Activated CD4-positive, alpha-beta T cell treated with anti-CD3 and anti-CD28 coated beads for 36 hours (primary cell): ENCODE results near the gene EMID1. TPM values are rescaled to one million over a fixed set of nuclear protein-coding genes. Genes with fewer than 3 reads are reported as not detected.

ENCODE experiments used
- ATAC-seq: fragments of 200-7000 bp; cut with Tn5 transposase; one replicate; pipeline ENCODE4 v1.10.0; 2021; ENCODE audit warnings: mild to moderate bottlenecking, moderate library complexity
- CTCF ChIA-PET: fragments of 350-600 bp; sonication (Branson Sonifier 250); formaldehyde crosslinking; loops from one replicate; lab custom pipeline; 2021; ENCODE audit warnings: antibody characterized with exemption; lab: Charles Lee
- POLR2A ChIA-PET: fragments of 350-600 bp; sonication (Branson Sonifier 250); formaldehyde crosslinking; loops from one replicate; lab custom pipeline; 2021; ENCODE audit warnings: antibody characterized with exemption, inconsistent platforms; lab: Charles Lee
- DNase-seq: peaks from one replicate; pipeline ENCODE4 v3.0.0-alpha.2; 2020
- H3K27ac Mint-ChIP-seq: one replicate; pipeline ENCODE4 v1.8.0; 2021; ENCODE audit warnings: mixed read lengths
- H3K27me3 Mint-ChIP-seq: one replicate; pipeline ENCODE4 v1.8.0; 2021; ENCODE audit warnings: mixed read lengths
- H3K36me3 Mint-ChIP-seq: one replicate; pipeline ENCODE4 v1.8.0; 2021; ENCODE audit warnings: low read depth, mixed read lengths
- H3K4me1 Mint-ChIP-seq: one replicate; pipeline ENCODE4 v1.8.0; 2021; ENCODE audit warnings: mixed read lengths
- H3K4me3 Mint-ChIP-seq: one replicate; pipeline ENCODE4 v1.8.0; 2021; ENCODE audit warnings: mild to moderate bottlenecking, moderate library complexity, mixed read lengths
- H3K9me3 Mint-ChIP-seq: one replicate; pipeline ENCODE4 v1.8.0; 2021; ENCODE audit warnings: low read depth, mixed read lengths
- intact Hi-C, 2 experiments: fragments of 100-400 bp; cut with DNase I in 1 of 2; cut with micrococcal nuclease in 1 of 2; formaldehyde crosslinking; loops; one replicate each; pipeline versions ENCODE4 v1.14.2 to v1.15.1; 2022 to 2024; cut with DNase I, micrococcal nuclease
- total RNA-seq, 2 experiments: library from RNA; stranded (reverse); gene quantifications; one replicate each; pipeline ENCODE4 v1.2.3, GENCODE V29; 2021

The EMID1 gene
- total RNA-seq, 2 experiments from 2014 or later: not detected

GRCh38 chr22:29195964-29196666 lies 9.6 kb upstream of the EMID1 start:
- H3K36me3 Mint-ChIP-seq: no peaks in the 10 kb centered on the region
- POLR2A ChIA-PET: no interaction called here
- peaks cover 2% of the 10 kb centered on the region for H3K9me3 Mint-ChIP-seq
- no peak overlapping the region for H3K4me3 Mint-ChIP-seq
- DNase-seq (no peak), ATAC-seq (no peak)
- H3K27me3 Mint-ChIP-seq: peaks cover 9% of the 10 kb centered on the region
- H3K4me1 Mint-ChIP-seq: no peaks in the 10 kb centered on the region
- CTCF ChIA-PET: interaction anchor here (0.9 kb wide), 1 partner anchor 30 kb away, joined by 3 read pairs; no protein-coding TSS in a partner anchor
- H3K27ac Mint-ChIP-seq: no peak overlapping the region
- intact Hi-C loops: no loop called here

GRCh38 chr22:29197096-29197495 lies 8.6 kb upstream of the EMID1 start:
- ChIA-PET POLR2A (no interaction called here), CTCF (interaction anchor here (0.8 to 1.8 kb wide), 5 partner anchors 22 to 79 kb away, joined by 3 to 7 read pairs (median 3); no protein-coding TSS in a partner anchor)
- DNase-seq: no peak
- Mint-ChIP-seq H3K27ac (no peak overlapping the region), H3K4me1 (peaks cover 1% of the 10 kb centered on the region), H3K27me3 (peaks cover 12% of the 10 kb centered on the region), H3K9me3 (peaks cover 2% of the 10 kb centered on the region), H3K4me3 (no peak overlapping the region), H3K36me3 (no peaks in the 10 kb centered on the region)
- ATAC-seq: no peak
- intact Hi-C loops: no loop called here

GRCh38 chr22:29198240-29198639 lies 7.5 kb upstream of the EMID1 start:
- no peak for ATAC-seq
- intact Hi-C loops: no loop called here
- H3K27ac Mint-ChIP-seq: no peak overlapping the region
- POLR2A ChIA-PET: no interaction called here
- H3K27me3 Mint-ChIP-seq: peaks cover 12% of the 10 kb centered on the region
- DNase-seq: no peak
- peaks cover 2% of the 10 kb centered on the region for H3K9me3 Mint-ChIP-seq
- CTCF ChIA-PET: interaction anchor here (0.6 to 1.8 kb wide), 3 partner anchors 45 to 391 kb away, joined by 4 to 7 read pairs (median 4); no protein-coding TSS in a partner anchor
- no peaks in the 10 kb centered on the region for H3K36me3 Mint-ChIP-seq
- H3K4me1 Mint-ChIP-seq: peaks cover 12% of the 10 kb centered on the region
- H3K4me3 Mint-ChIP-seq: no peak overlapping the region

GRCh38 chr22:29199702-29200400 lies 5.8 kb upstream of the EMID1 start:
- ChIA-PET POLR2A (no interaction called here), CTCF (no interaction called here)
- H3K9me3 Mint-ChIP-seq: peaks cover 2% of the 10 kb centered on the region
- H3K4me1 Mint-ChIP-seq: peaks cover 14% of the 10 kb centered on the region
- no peak overlapping the region for H3K27ac Mint-ChIP-seq
- H3K4me3 Mint-ChIP-seq: no peak overlapping the region
- intact Hi-C loops: loop anchor here in 1 of 2 experiments (5.0 kb wide), 1 partner anchor 42 kb away; no protein-coding TSS in a partner anchor
- no peaks in the 10 kb centered on the region for H3K36me3 Mint-ChIP-seq
- DNase-seq (no peak), ATAC-seq (no peak)
- H3K27me3 Mint-ChIP-seq: peaks cover 17% of the 10 kb centered on the region

- intact Hi-C loops: loop anchor here in 1 of 2 experiments (5.0 kb wide), 1 partner anchor 41 kb away; no protein-coding TSS in a partner anchor
- no peak overlapping the region for H3K4me3 Mint-ChIP-seq
- H3K27me3 Mint-ChIP-seq: peaks cover 23% of the 10 kb centered on the region
- ATAC-seq (no peak), DNase-seq (no peak)
- H3K27ac Mint-ChIP-seq: no peak overlapping the region
- H3K4me1 Mint-ChIP-seq: peaks cover 14% of the 10 kb centered on the region
- no peaks in the 10 kb centered on the region for H3K36me3 Mint-ChIP-seq
- POLR2A ChIA-PET: no interaction called here
- no peaks in the 10 kb centered on the region for H3K9me3 Mint-ChIP-seq
- CTCF ChIA-PET: interaction anchor here (1.1 kb wide), 1 partner anchor 45 kb away, joined by 3 read pairs; no protein-coding TSS in a partner anchor
These were observed 4.8 kb upstream of the EMID1 start for GRCh38 chr22:29200901-29201300.

GRCh38 chr22:29201782-29202181 lies 3.9 kb upstream of the EMID1 start:
- Mint-ChIP-seq H3K27ac (no peak overlapping the region), H3K4me3 (no peak overlapping the region), H3K9me3 (no peaks in the 10 kb centered on the region), H3K4me1 (peaks cover 16% of the 10 kb centered on the region), H3K27me3 (peaks cover 29% of the 10 kb centered on the region), H3K36me3 (no peaks in the 10 kb centered on the region)
- ATAC-seq (no peak), DNase-seq (no peak)
- intact Hi-C loops: loop anchor here in 1 of 2 experiments (5.0 kb wide), 1 partner anchor 41 kb away; no protein-coding TSS in a partner anchor
- ChIA-PET POLR2A (no interaction called here), CTCF (interaction anchor here (1.0 to 1.1 kb wide), 2 partner anchors 28 to 44 kb away, joined by 3 read pairs; no protein-coding TSS in a partner anchor)

GRCh38 chr22:29202212-29203192 lies 3.2 kb upstream of the EMID1 start:
- DNase-seq: peak; percentile 80
- H3K27me3 Mint-ChIP-seq: peaks cover 34% of the 10 kb centered on the region
- H3K9me3 Mint-ChIP-seq: no peaks in the 10 kb centered on the region
- POLR2A ChIA-PET: interaction anchor here (0.9 kb wide), 1 partner anchor 69 kb away, joined by 3 read pairs; no protein-coding TSS in a partner anchor
- no peak overlapping the region for H3K4me3 Mint-ChIP-seq
- CTCF ChIA-PET: interaction anchor here (0.6 to 3.0 kb wide), 7 partner anchors 24 to 249 kb away, joined by 3 to 19 read pairs (median 3); no protein-coding TSS in a partner anchor
- intact Hi-C loops: loop anchor here (1.0 to 5.0 kb wide), 3 partner anchors 35 to 293 kb away; no protein-coding TSS in a partner anchor
- H3K36me3 Mint-ChIP-seq: no peaks in the 10 kb centered on the region
- H3K4me1 Mint-ChIP-seq: peaks cover 16% of the 10 kb centered on the region
- ATAC-seq: peak; percentile 74
- H3K27ac Mint-ChIP-seq: peak overlapping the region; percentile 19

- ATAC-seq: no peak
- Mint-ChIP-seq H3K27me3 (peaks cover 37% of the 10 kb centered on the region), H3K27ac (no peak overlapping the region), H3K4me3 (no peak overlapping the region), H3K36me3 (no peaks in the 10 kb centered on the region), H3K4me1 (peaks cover 16% of the 10 kb centered on the region), H3K9me3 (no peaks in the 10 kb centered on the region)
- CTCF ChIA-PET: interaction anchor here (0.6 to 3.0 kb wide), 4 partner anchors 9 to 251 kb away, joined by 3 to 19 read pairs (median 4); no protein-coding TSS in a partner anchor
- intact Hi-C loops: loop anchor here (1.0 to 5.0 kb wide), 3 partner anchors 36 to 294 kb away; no protein-coding TSS in a partner anchor
- no peak for DNase-seq
- POLR2A ChIA-PET: interaction anchor here (0.6 to 0.9 kb wide), 2 partner anchors 68 to 90 kb away, joined by 3 to 8 read pairs; no protein-coding TSS in a partner anchor
These were observed 1.9 kb upstream of the EMID1 start for GRCh38 chr22:29203488-29204454.

GRCh38 chr22:29204455-29205183 lies 1.1 kb upstream of the EMID1 start:
- intact Hi-C loops: loop anchor here in 1 of 2 experiments (5.0 kb wide), 1 partner anchor 38 kb away; no protein-coding TSS in a partner anchor
- peaks cover 34% of the 10 kb centered on the region for H3K27me3 Mint-ChIP-seq
- H3K36me3 Mint-ChIP-seq: no peaks in the 10 kb centered on the region
- POLR2A ChIA-PET: interaction anchor here (0.6 kb wide), 1 partner anchor 90 kb away, joined by 8 read pairs; no protein-coding TSS in a partner anchor
- H3K27ac Mint-ChIP-seq: no peak overlapping the region
- ATAC-seq (no peak), DNase-seq (no peak)
- CTCF ChIA-PET: interaction anchor here (0.6 to 3.0 kb wide), 4 partner anchors 8 to 49 kb away, joined by 3 to 19 read pairs (median 4); no protein-coding TSS in a partner anchor
- H3K9me3 Mint-ChIP-seq: no peaks in the 10 kb centered on the region
- no peak overlapping the region for H3K4me3 Mint-ChIP-seq
- peaks cover 16% of the 10 kb centered on the region for H3K4me1 Mint-ChIP-seq
